Keratinocyte (primary cell): ENCODE measurements around the gene ZBTB32.

ENCODE experiments used
- EZH2 ChIP-seq: IDR thresholded peaks from one replicate; pipeline ENCODE4 v1.6.1; 2012; ENCODE audit warnings: inconsistent platforms, mild to moderate bottlenecking, low read length, moderate library complexity
- TF ChIP-seq, protein P1 (sequence below), 3 experiments: IDR thresholded peaks in 1 of 3; conservative IDR thresholded peaks in 1 of 3; optimal IDR thresholded peaks in 1 of 3; 2 replicates in 2 of 3; 3 replicates in 1 of 3; pipeline versions ENCODE3 to v1.5.1; 2011; ENCODE audit warnings: low read length in 3 of 3, mild to moderate bottlenecking in 3 of 3, moderate library complexity in 2 of 3, control low read depth in 1 of 3, inconsistent platforms in 1 of 3; ENCODE audit not compliant: insufficient read depth in 2 of 3; ENCODE audit errors: extremely low read depth in 1 of 3

DNA sequence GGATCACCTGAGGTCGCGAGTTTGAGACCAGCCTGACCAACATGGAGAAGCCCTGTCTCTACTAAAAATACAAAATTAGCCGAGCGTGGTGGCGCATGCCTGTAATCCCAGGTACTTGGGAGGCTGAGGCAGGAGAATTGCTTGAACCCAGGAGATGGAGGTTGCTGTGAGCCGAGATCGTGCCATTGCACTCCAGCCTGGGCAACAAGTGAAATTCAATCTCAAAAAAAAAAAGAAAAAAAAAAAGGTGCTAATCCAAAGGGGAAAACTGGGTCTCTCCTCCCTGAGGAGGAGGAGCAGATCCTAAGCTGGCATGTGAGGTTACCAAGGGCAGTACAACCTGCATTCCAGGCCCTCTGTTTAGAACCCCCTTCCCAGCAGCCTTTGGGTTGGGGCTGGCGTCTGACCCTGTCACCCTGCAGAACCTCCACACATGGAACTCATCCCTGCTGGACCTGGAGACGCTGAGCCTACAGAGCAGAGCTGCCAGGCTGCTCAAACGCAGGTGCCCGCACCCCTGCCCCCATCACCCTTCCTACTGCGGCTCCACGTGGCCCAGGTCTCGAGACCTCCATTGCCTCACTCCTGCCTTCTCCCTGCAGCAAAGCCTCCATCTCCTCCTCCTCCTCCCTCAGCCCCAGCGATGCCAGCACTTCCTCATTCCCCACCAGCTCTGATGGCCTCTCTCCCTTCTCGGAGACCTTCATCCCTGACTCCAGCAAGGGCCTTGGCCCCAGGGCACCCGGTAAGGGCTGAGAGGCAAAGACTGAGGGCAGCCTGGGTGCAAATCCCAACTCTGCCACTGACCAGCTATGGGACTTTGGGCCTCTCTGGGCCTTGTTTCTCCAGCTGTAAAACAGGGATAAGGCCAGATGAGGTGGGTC, 60.3 kb downstream of the ZBTB32 start:
- TF ChIP-seq, protein P1, sequence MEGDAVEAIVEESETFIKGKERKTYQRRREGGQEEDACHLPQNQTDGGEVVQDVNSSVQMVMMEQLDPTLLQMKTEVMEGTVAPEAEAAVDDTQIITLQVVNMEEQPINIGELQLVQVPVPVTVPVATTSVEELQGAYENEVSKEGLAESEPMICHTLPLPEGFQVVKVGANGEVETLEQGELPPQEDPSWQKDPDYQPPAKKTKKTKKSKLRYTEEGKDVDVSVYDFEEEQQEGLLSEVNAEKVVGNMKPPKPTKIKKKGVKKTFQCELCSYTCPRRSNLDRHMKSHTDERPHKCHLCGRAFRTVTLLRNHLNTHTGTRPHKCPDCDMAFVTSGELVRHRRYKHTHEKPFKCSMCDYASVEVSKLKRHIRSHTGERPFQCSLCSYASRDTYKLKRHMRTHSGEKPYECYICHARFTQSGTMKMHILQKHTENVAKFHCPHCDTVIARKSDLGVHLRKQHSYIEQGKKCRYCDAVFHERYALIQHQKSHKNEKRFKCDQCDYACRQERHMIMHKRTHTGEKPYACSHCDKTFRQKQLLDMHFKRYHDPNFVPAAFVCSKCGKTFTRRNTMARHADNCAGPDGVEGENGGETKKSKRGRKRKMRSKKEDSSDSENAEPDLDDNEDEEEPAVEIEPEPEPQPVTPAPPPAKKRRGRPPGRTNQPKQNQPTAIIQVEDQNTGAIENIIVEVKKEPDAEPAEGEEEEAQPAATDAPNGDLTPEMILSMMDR (optimal IDR thresholded peaks at IDR 0.05 in 1 of 3, IDR thresholded peaks at IDR 0.05 in 1 of 3, conservative IDR thresholded peaks at IDR 0.05 in 1 of 3; ENCODE audit: extremely low read depth in 1 of 3, insufficient read depth in 2 of 3, low read length in 3 of 3) = no peak
- no peak for TF ChIP-seq EZH2
